Adipose tissue (tissue), 3 donors: ENCODE results near the gene COL25A1. TPM values are rescaled to one million over a fixed set of nuclear protein-coding genes. Genes with fewer than 3 reads are reported as not detected.
"Not testable (repeated sequence)": the region's sequence is repeated elsewhere in the genome, so short reads cannot be mapped to it uniquely, and the experiment has no call there.

ENCODE experiments used
- H3K27ac ChIP-seq: one replicate; pipeline ENCODE4 v1.5.1; 2013; ENCODE audit warnings: low read depth, low read length
- WGBS, 3 donors: extraction: QIAGEN DNeasy Blood & Tissue Kit; methylation state at CpG; one replicate each; pipeline ENCODE4 v1.1.7; 2013; 5-methylcytosine and 5-hydroxymethylcytosine counted together
- polyA plus RNA-seq, 3 donors: library from polyadenylated mRNA; stranded (reverse); fragments of 200-250 nt; gene quantifications; one replicate each; pipeline ENCODE4 v1.2.3, GENCODE V29; 2013
- donor health status: healthy with polysubstance abuse.
- donor health status: Bipolar disorder and iron deficiency.
- donor health status: healthy.

COL25A1 gene
- polyA plus RNA-seq, 3 donors, result 0.32 to 2.1 (median 1.2) TPM

DNA sequence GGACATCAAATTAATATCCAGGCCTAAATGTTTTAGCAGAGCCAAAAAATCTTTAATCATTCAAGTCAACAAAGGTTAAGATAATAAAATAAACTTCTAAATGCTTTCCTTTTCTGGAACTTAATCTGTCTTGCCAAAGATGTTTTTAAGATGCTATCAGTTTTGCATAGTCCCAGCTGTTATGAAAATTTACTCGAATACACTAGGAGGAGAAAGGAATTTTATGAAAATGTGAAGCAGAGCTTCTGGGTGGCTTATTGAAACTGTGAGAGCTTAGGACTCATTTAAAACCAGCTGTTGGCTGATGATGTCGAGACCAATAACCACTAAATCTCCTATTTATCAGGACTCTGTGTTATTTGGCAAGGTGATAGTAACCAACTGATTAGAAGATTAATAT, 337.4 kb downstream of the COL25A1 start:
- 35 to 54% (median 49%) methylated on average over 2 of the region's 2 CpGs for WGBS, 3 donors
- H3K27ac ChIP-seq, result no peak overlapping the region

GRCh38 chr4:108963910-108964309, 338.5 kb downstream of the COL25A1 start:
- 83 to 90% (median 86%) methylated on average over 1 of the region's 1 CpG for WGBS, 3 donors
- no peak overlapping the region for H3K27ac ChIP-seq

- no peak overlapping the region for H3K27ac ChIP-seq
Measured at GRCh38 chr4:108959491-108959890, 343.0 kb downstream of the COL25A1 start.

GRCh38 chr4:108954880-108955279, 347.6 kb downstream of the COL25A1 start:
- WGBS, 3 donors, result 46 to 90% (median 85%) methylated on average over 3 of the region's 3 CpGs
- no peak overlapping the region for H3K27ac ChIP-seq

DNA sequence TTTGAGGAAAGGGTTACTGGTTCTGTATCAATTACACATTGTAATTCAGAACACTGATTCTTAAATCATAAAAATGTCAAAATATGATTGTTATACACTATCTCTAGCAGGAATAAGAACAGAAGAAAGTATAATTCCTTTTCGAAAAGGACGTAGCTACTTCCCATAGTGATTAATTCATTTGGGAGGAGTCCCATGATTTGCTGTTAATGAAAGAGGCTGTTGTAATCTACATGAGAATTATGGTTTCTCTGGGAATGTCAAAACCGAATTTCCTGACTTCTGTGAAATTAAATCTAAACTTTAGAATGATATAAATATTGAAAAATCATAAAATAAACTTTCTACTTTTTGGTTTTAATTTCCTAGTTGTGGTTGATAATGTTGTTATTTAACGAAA, 348.5 kb downstream of the COL25A1 start:
- 58 to 73% (median 68%) methylated on average over 4 of the region's 4 CpGs for WGBS, 3 donors
- no peak overlapping the region for H3K27ac ChIP-seq

- no peak overlapping the region for H3K27ac ChIP-seq
- 76 to 81% (median 79%) methylated on average over 6 of the region's 6 CpGs for WGBS, 3 donors
Measured at GRCh38 chr4:108950158-108950915, 352.1 kb downstream of the COL25A1 start.

DNA sequence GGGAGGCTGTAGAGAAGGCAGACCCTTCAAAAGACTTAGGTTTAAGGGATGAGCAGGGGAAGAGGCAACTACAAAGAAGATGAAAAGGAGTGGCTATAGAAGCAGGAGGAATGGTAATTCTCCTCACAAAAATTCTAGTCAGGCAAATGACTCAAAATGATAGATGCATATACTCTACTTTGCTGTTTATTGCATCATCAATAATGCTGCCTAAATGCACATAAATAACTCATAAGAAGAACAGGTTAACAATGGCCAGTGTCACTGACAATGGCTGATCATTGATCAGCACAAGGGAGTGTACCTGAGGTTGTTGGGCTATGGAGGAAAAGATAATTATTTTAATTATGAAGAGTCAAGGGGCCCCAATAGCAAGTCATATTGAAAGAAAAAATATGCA, 354.9 kb downstream of the COL25A1 start:
- H3K27ac ChIP-seq, result no peak overlapping the region

DNA sequence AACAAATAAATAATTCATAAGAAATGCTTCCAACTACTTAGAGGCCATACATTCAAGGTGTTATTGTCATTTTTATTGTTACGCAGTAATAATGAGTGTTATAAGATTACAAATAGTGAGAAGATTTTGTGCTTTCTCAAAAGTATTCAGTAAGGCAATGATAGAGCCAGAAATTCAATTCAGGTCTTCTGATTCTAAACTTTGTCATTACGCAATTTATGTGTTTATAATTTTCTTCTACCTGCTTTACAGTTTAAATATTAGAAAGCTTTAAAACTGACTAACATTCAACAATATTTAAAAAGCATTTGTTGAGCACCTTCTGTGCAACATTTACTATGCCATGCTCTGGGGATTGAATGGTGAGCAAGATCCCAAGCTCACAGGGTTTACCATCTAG, 356.2 kb downstream of the COL25A1 start:
- no peak overlapping the region for H3K27ac ChIP-seq
- WGBS, 3 donors, result 96 to 99% (median 98%) methylated on average over 2 of the region's 2 CpGs

DNA sequence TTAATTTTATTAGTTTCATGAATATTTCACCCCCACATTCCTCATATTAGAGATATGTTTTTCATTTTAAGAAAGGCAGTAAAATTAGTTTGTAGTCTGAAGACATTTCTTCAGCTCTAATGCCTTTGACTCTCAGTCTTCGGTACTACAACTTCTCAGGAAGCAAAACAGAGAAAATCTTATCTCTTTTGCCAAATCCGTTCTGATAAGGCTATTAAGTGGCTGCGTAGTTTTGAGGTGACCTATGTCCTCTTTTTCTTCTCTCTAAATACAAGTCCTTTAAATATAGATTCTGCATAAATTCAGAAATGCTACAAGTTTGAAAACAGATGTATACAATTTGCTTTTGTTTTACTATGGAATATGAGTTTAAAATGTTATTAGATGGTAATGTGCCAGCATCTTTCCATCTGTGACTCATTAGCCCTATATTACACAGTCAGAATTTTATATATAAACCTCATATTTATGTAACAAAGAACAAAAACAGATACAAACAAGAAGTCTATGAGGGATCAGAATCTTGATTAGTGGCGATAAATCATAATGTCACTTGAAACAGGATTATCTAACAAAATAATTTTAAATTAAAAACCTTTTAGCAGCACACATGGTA, 358.4 kb downstream of the COL25A1 start:
- 55 to 63% (median 59%) methylated on average over 4 of the region's 4 CpGs for WGBS, 3 donors

GRCh38 chr4:108943371-108943770, 359.1 kb downstream of the COL25A1 start:
- WGBS, 3 donors, result 82 to 97% (median 87%) methylated on average over 3 of the region's 3 CpGs
- no peak overlapping the region for H3K27ac ChIP-seq

More for the DNA sequence above, 358.4 kb downstream of the COL25A1 start:
- H3K27ac ChIP-seq, result no peak overlapping the region

DNA sequence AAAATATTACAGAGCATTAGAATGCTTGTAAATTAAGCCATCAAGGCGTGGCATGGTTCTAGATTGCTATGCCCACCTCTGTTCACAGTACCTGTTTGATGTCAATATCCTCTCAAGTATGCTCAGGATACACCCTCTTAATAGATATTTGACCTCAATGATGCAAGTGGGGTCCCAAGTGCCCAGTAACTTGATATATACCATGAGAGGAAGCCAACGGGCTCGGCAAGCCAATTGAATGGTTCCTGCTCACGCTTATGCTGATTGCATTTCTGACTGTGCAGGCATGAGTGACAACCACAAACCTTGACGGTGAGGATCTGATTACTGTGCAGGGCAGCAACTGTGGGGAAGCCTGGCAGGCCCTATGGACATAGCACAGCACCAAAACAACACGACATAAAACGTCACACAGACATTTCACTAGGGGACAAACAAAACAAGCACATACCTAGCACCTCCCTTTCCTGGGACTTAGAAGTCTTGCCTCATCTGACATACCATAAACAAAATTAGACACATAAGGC, 360.5 kb downstream of the COL25A1 start:
- H3K27ac ChIP-seq, result no peak overlapping the region
- 84 to 91% (median 84%) methylated on average over 7 of the region's 7 CpGs for WGBS, 3 donors

DNA sequence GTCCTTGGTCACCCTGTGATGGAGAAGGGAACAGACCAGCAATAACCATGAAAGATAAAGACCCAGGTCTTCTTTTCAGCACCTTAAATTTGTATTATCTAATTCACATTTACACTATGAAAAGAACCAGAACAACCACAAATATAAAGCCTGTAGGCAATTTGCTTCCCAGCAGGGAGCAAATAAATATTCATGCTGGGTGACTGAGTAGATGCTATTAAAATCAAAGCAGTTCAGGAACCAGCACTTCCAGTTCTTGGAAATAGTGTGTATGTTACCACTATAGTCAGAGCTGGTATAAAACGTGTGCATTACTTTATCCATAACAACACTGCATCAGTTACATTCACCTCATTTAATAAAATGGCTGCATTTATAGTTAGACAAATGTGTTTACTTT, 361.8 kb downstream of the COL25A1 start:
- 56 to 83% (median 82%) methylated on average over 1 of the region's 1 CpG for WGBS, 3 donors
- H3K27ac ChIP-seq, result no peak overlapping the region

- no peak overlapping the region for H3K27ac ChIP-seq
- 86 to 89% (median 88%) methylated on average over 5 of the region's 5 CpGs for WGBS, 3 donors
Measured at GRCh38 chr4:108940149-108940548, 362.3 kb downstream of the COL25A1 start.

GRCh38 chr4:108937066-108937465, 365.4 kb downstream of the COL25A1 start:
- no peak overlapping the region for H3K27ac ChIP-seq
- WGBS, 3 donors, result 67 to 77% (median 76%) methylated on average over 5 of the region's 5 CpGs

GRCh38 chr4:108933925-108934324, 368.5 kb downstream of the COL25A1 start:
- H3K27ac ChIP-seq, result not testable (repeated sequence)
- WGBS, 3 donors, result 93 to 96% (median 94%) methylated on average over 5 of the region's 5 CpGs

- 74 to 87% (median 81%) methylated on average over 3 of the region's 3 CpGs for WGBS, 3 donors
- H3K27ac ChIP-seq, result no peak overlapping the region
Measured at GRCh38 chr4:108933046-108933445, 369.4 kb downstream of the COL25A1 start.

DNA sequence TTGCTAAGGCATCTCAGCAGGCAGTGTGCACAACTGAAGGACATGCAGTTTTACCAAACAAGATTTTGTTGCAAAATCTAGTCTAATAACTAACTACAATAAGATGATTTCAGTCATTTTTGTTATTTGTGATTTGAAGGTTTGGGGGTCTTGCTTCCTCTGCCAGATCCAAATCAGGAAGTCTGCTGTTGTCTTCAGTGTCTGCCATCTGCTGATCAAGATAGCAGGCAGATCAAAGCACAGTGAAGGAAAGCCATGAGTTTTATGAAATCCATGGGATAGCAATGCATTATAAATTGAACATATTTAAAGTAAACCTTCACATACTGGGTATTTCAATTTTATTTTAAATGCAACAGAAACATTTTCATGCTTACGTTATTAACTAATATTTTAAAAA, 370.5 kb downstream of the COL25A1 start:
- no peak overlapping the region for H3K27ac ChIP-seq
- 98 to 100% (median 98%) methylated on average over 1 of the region's 1 CpG for WGBS, 3 donors

DNA sequence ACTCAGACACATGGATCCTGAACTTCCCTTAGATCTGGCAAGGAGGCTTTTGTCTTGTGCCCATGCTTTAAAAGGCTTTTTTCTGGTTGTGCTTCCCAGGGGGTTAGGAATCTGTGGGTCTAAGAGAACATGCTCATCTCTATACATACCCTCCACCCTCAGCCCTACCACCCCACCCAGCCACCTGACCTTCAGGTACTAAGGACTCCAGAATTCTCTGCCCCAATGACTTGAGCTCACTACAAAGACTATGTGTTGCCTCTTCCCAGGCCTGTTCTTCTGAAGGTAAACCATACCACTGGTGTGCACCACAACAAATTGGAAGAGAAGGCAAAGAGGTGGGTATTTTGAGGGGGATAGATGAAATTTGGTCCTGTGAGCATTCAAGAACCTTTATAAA, 372.3 kb downstream of the COL25A1 start:
- H3K27ac ChIP-seq, result no peak overlapping the region

DNA sequence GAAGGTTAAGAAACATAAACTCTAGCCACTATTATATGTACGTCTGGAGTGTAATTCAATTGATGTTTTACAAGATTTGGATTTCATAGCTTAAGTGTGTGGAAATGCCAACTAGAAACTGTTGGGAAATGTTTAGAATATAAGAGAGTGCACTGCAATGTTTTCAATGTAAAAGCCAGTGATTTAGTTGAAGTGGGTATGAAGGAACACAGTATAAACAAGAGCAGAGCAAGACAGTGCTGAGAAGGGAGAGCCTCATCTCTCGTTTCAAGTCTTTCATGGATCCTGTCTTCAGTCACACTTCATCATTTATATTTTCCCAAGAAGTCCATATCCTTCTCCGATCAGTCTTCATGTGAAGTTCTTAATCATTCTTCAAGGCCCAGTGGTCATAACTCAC, 375.7 kb downstream of the COL25A1 start:
- H3K27ac ChIP-seq, result no peak overlapping the region
- 78 to 85% (median 84%) methylated on average over 3 of the region's 3 CpGs for WGBS, 3 donors

GRCh38 chr4:108926061-108926460, 376.4 kb downstream of the COL25A1 start:
- no peak overlapping the region for H3K27ac ChIP-seq
- 44 to 69% (median 52%) methylated on average over 1 of the region's 1 CpG for WGBS, 3 donors
